Right lobe of liver (tissue), 4 donors: ENCODE measurements around the gene DRC7.

Experiments
- CTCF ChIP-seq, 4 donors: fragments of 200-600 bp in 3 of 4; fragments of 450-650 bp in 1 of 4; IDR thresholded peaks; one replicate each; pipeline versions ENCODE4 v1.5.1 to v1.8.0; 2016 to 2022; ENCODE audit warnings: antibody characterized with exemption in 4 of 4, mild to moderate bottlenecking in 2 of 4
- POLR2A ChIP-seq: fragments of 450-650 bp; IDR thresholded peaks from one replicate; pipeline ENCODE4 v1.6.1; 2017; ENCODE audit warnings: antibody characterized with exemption, mild to moderate bottlenecking
- donor health status: DM: no; HTN: no; CAD: no.
- donor health status: DM: no; HTN: no; CAD: no.
- donor health status: DM: no; HTN: yes; CAD: no.

- TF ChIP-seq CTCF (IDR thresholded peaks at IDR 0.05), result no peak
- no peak for TF ChIP-seq POLR2A
Measured at GRCh38 chr16:57687363-57687929, 7.2 kb upstream of the DRC7 start.
